ENCODE measurements around the gene AWAT1.

- TF ChIP-seq, protein P1, sequence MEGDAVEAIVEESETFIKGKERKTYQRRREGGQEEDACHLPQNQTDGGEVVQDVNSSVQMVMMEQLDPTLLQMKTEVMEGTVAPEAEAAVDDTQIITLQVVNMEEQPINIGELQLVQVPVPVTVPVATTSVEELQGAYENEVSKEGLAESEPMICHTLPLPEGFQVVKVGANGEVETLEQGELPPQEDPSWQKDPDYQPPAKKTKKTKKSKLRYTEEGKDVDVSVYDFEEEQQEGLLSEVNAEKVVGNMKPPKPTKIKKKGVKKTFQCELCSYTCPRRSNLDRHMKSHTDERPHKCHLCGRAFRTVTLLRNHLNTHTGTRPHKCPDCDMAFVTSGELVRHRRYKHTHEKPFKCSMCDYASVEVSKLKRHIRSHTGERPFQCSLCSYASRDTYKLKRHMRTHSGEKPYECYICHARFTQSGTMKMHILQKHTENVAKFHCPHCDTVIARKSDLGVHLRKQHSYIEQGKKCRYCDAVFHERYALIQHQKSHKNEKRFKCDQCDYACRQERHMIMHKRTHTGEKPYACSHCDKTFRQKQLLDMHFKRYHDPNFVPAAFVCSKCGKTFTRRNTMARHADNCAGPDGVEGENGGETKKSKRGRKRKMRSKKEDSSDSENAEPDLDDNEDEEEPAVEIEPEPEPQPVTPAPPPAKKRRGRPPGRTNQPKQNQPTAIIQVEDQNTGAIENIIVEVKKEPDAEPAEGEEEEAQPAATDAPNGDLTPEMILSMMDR (conservative IDR thresholded peaks at IDR 0.05 in 1 of 2, IDR thresholded peaks at IDR 0.05 in 1 of 2; ENCODE audit: low read depth in 1 of 2, low read length in 2 of 2), result no peak
- TF ChIP-seq EZH2 (IDR thresholded peaks at IDR 0.05; ENCODE audit: low read length, missing control alignments), result no peak
Observed at GRCh38 chrX:70231666-70232065, 2.8 kb upstream of the AWAT1 start.
